Ammon's horn (tissue), 1 donor: ENCODE results near the gene ELN.
A peak's percentile ranks its signal among the peaks of the same experiment; 100 is the strongest.
"Not testable (repeated sequence)": the region's sequence is repeated elsewhere in the genome, so short reads cannot be mapped to it uniquely, and the experiment has no call there.

ENCODE experiments used
- DNase-seq: peaks from one replicate; pipeline ENCODE4 v3.0.0-alpha.2; 2016; ENCODE audit warnings: low spot score

Gene ELN

DNA sequence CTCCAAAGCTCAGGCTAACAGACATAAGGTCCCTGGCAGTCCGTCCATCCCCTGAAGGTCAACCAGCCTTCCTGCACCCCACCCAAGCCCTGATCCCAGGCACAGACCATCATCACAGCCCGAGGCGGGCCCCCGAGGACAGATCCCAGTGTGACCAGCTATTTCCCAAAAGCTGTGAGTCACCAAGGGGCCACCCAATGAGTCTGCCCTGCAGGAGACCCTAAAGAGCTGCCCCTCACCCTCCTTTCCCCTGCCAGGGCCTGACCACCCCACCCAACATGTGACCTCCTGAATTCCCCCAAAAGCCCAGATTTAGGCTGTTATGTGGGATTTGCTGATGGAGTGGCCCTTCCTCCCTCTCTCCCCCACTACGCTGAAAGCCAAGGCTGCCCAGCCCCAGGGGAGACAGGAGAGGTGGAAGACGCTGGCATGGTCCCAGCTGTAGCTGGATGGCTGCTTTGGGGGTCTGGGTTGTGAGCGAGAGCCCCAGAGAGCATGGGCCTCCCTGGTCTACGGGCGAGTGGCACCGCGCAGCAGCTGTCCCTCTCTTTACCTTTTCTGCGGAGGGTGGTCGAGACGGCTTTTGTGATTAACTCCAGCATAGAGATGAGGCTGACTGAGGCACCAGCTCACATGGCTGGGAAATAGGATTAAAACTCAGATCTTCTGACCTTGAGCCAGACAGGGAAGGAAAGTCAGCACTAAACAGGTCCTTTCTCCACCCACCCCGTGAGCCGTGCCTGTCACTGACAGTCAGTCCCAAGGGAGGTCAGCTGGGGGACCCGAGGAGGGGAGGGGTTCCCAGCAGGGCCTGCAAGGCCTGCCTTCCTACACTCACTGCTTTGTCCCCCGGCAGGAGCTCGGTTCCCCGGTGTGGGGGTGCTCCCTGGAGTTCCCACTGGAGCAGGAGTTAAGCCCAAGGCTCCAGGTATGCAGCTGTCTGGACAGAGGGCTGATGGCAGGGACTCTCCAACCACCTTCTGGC lies 16.7 kb downstream of the ELN start:
- peak; percentile 84 for DNase-seq

DNA sequence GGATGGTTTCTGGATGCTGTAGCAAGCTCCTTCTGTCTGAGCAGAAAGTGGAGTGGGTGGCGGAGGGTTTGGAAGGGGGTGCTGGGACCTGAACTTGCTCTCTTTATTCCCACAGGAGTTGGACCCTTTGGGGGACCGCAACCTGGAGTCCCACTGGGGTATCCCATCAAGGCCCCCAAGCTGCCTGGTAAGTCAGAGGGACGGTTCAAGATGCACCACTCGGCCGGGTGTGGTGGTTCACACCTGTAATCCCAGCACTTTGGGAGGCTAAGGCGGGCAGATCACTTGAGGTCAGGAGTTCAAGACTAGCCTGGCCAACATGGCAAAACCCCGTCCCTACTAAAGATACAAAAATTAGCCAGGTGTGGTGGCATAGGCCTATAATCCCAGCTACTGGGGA lies 18.6 kb downstream of the ELN start:
- not testable (repeated sequence) for DNase-seq

DNA sequence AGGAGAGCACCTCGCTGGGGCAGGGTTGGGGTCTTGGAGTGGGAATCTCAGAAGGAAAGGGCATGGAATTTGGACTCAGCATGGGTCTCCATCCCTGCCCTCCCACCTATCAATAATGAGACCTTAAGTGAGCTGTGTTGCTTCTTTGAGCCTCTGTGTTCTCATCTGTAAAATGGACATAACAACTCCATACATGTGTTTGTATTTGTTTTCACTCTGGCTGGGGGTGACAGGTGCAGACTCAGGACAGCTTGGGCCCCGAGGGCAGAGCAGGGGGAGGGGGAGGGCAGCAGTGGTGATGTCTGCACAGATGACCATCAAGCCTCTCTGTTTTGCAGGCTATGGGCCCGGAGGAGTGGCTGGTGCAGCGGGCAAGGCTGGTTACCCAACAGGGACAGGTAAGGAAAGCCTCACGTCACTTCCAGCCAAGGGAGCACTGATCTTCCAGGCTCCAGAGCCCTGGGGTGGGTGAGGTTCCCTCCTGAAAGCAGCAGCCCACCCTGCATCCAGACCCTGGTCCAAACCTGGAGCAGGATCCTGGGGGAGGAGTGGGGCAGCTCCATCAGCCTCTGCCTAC lies 19.9 kb downstream of the ELN start:
- DNase-seq, result no peak

DNA sequence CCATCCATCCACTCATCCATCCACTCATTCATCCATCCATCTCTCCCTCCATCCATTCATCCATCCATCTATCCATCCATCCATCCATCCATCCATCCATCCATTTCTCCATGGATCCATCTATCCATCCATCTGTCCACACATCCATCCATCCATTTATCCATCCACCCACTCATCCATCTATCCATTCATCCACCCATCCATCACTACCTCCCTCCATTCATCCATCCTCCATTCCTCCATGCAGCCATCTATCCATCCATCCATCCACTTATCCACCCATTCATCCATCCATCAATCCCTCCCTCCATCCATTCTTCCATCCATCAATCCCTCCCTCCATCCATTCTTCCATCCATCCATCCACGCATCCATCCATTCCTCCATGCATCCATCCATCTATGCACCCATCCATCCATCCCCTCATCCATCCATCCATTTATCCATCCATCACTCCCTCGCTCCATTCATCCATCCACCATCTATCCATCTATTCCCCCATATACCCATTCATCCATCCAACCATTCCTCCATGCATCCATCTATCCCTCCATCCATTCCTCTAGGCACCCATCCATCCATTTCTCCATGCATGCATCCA lies 21.1 kb downstream of the ELN start:
- DNase-seq, result no peak

DNA sequence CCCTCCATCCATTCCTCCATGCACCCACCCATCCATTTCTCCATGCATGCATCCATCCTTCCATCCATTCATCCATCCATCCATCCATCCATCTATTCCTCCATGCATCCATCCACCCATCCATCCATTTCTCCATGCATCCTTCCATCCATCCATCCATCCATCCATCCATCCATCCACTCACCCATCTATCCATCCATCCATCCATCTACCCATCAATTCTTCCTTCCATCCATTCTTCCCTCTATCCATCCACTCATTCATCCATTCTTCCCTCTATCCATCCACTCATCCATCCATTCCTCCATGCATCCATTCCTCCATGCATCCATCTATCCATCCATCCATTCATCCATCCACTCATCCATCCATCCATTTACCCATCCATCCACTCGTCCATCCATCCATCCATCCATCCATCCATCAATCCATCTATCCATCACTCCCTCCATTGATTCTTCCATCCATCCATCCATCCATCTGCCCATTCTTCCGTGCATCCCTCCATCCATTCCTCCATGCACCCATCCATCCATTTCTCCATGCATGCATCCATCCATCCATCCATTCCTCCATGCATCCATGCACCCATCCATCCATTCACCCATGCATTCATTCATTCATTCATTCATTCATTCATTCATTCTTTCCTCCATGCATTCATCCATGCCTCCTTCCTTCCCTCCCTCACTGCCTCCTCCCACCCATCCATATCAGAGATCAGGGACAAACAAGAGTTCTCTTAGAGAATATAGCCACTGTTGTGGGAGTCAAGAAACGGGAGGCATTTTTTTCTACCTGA lies 22.2 kb downstream of the ELN start:
- DNase-seq, result no peak

- no peak for DNase-seq
Measured at GRCh38 chr7:74051193-74051592, 23.2 kb downstream of the ELN start.

- no peak for DNase-seq
Measured at GRCh38 chr7:74051629-74052410, 23.8 kb downstream of the ELN start.

DNA sequence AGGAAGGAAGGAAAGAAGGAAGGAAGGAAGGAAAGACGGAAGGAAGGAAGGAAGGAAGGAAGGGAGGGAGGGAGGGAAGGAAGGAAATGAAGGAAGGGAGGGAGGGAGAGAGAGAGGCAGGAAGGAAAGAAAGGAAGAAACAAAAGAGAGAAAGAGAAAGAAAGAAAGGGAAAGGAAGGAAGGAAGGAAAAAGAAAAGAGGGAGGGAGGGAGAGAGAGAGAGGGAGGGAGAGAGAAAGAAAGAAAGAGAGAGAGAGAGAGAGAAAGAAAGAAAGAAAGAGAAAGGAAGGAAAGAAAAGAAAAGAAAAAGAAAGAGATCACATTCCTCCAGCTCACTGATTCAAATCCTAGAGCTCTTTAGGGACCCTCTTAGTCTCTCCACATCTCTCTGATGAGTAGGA lies 24.7 kb downstream of the ELN start:
- DNase-seq, result no peak

GRCh38 chr7:74053589-74054186 lies 25.7 kb downstream of the ELN start:
- DNase-seq, result no peak

DNA sequence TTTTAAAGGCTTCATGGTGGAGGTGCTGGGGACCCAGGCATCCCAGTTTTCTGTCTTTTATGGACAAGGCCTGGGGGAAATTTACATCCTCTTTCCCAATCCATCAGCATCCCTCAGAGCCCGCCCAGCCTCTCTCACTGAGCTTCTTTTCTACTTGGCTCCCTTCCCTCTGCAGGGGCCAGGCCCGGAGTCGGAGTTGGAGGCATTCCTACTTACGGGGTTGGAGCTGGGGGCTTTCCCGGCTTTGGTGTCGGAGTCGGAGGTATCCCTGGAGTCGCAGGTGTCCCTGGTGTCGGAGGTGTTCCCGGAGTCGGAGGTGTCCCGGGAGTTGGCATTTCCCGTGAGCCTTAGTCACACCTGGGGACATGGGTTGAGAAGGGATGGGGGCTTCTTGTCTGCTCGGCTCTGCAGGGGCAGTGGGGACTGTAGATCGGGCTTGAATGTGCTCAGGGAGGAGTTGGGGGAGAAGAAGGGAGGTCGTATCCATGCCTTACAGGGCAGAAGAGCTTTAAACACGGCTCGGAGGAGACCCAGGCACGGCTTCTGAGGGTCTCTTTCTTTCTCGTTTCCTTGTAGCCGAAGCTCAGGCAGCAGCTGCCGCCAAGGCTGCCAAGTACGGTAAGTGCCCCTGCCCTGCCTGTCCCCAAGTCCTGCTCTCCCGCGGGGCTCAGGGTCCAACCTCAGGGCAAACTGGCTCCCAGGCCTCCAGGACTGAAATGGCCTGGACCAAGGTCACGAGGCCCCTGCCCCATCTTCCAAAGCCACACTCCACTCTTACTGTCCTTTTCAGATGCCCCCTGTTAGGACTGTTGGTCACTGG lies 28.3 kb downstream of the ELN start:
- DNase-seq, result no peak

GRCh38 chr7:74057216-74057925 lies 29.4 kb downstream of the ELN start:
- DNase-seq, result no peak

- DNase-seq, result no peak
Measured at GRCh38 chr7:74057987-74058386, 30.0 kb downstream of the ELN start.

DNA sequence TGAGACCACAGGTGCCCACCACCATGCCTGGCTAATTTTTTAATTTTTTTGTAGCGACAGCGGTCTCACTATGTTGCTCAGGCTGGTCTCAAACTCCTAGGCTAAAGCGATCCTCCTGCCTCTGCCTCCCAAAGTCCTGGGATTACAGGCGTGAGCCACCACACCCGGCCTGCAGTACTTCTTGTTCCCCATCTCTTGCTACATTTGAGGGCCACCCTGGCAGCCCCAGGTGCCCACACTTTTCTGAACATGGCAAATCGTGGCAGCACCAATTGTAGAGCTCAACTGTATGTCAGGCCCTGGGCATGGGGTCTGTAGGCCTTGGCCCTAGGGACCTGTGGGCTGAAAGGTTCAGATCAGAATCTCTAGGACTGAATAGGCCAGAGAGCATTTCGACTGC lies 30.5 kb downstream of the ELN start:
- DNase-seq, result no peak

GRCh38 chr7:74059037-74059436 lies 31.1 kb downstream of the ELN start:
- DNase-seq, result no peak

DNA sequence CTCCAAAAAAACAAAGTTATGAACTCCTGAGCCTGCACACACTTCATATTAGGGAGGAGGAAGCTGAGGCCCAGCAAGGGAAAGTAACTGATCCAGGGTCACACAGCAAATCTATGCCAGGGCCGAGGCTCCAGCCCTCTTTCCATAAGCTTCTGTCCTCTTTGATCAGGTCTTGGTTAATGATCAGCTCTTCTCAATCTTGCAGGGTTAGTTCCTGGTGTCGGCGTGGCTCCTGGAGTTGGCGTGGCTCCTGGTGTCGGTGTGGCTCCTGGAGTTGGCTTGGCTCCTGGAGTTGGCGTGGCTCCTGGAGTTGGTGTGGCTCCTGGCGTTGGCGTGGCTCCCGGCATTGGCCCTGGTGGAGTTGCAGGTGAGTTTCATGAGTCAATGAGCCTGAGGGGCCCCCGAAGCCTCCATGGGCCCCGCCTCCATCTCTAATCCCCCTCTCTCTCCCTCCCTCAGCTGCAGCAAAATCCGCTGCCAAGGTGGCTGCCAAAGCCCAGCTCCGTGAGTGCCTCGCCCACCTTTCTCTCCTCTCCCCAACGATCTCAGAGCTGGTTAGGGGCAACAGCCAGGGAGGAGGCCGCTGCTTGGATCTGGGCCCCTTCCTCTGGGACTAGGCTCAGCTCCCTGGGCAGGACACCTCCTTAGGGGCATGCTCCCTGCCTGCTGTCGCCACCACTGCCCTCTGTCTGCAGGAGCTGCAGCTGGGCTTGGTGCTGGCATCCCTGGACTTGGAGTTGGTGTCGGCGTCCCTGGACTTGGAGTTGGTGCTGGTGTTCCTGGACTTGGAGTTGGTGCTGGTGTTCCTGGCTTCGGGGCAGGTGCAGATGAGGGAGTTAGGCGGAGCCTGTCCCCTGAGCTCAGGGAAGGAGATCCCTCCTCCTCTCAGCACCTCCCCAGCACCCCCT lies 32.0 kb downstream of the ELN start:
- DNase-seq, result no peak

GRCh38 chr7:74061840-74062539 lies 34.0 kb downstream of the ELN start:
- DNase-seq, result peak; percentile 93

GRCh38 chr7:74063223-74063641 lies 35.3 kb downstream of the ELN start:
- DNase-seq, result no peak

- DNase-seq, result no peak
Measured at GRCh38 chr7:74063646-74064045, 35.7 kb downstream of the ELN start.
